GM18517 (cell line): ENCODE measurements around the gene TNFRSF25.

ENCODE experiments used
- ATAC-seq: cut with Tn5 transposase; IDR thresholded peaks from one replicate; pipeline ENCODE4 v1.9.1; 2021; ENCODE audit warnings: mild to moderate bottlenecking, moderate library complexity; ENCODE audit not compliant: unreplicated experiment

Gene TNFRSF25

DNA sequence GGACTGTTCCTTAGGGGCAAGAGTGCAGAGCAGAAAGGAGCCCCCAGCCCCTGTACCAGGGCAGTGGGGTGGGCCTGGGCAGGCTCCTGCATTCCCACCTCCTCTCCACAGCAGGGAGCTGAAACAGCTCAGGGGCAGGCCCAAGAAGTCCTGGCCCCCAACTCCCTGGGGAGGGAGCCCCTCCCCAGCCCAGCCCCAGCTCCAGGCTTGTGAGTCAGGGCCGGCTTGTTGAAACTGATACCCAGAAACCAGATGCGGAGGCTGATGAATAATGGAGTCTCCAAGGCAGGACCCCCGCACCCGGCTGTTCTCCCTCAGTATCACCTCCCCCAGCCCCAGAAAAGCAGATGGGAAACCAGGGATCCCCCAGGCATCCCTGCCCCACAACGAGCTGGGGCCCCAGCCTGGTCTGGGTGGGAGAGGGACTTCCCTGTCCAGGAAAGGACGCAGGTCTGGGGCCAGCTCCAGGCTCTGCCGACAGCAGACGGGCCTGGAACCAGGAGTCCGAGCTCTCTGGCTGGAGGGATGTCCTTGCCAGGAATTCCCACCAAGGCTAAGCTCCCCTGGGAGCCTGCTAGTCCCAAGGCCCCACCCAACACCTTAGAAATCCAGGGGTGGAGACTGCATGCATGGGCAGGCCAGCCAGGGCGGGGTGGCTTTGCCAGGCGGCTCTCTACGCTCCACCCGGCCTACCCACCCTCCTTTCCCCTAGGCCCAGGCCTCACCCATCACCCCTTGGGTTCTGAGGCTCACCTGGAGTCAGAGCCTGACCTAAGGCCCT, 22.8 kb upstream of the TNFRSF25 start:
- ATAC-seq: no peak

DNA sequence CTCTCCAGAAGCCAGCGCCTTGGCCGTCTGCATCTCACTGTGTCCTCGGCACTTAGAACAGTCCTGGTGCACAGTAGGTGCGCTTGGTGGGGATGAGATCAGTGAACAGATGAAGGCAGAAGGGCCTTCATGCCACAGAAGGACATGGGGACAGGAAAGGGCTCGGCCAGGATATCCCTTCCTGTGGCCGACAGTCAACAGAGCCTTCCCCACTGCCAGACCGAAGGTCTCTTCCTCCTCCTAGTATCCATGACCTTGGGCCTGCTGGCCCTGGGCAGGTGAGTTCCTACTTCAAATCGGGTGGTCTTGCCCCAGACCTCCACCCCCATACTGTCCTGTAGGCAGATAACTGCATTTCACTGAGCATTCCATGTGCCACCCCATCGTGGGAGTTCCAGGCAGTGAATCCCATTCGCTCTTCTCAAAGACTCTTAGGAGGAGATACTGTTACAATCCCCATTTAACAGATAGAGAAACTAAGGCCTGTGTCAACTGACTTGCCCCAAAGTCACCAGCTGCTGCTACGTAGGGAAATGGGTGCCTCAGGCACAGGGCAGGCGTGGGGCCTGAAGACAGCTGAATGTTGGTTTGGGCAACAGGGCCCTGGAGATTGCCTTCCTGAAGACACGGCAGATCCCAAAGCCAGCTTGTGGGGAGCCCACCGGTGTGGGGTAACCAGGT, 22.0 kb upstream of the TNFRSF25 start:
- ATAC-seq: no peak

DNA sequence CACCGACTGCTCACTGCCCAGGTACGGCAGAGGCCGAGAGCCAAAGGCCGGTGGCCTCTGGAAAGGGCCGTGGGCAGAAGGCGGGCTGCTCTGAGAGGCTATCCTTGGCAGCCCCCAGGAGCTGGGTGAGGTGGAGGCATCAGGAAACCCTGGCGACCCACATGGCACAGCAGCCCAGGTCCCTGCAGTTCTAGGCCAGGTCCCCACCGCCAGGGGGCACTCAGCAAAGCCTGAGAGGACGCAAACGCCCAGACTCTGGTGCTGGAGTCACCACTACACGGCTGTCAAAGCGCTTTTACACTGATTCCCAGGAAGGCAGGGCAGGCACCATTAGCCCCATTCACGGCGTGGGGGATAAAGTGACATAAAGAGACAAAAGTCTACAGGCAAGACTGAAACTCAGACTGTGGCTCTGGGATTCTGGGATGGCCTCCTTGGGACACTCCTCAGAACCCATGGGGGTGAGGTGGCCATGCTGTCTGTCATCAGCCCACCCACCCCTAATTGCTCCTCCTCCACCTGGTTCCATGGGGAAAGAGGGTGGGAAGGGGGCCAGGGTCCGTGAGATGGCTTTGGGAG, 20.5 kb upstream of the TNFRSF25 start:
- ATAC-seq: no peak

DNA sequence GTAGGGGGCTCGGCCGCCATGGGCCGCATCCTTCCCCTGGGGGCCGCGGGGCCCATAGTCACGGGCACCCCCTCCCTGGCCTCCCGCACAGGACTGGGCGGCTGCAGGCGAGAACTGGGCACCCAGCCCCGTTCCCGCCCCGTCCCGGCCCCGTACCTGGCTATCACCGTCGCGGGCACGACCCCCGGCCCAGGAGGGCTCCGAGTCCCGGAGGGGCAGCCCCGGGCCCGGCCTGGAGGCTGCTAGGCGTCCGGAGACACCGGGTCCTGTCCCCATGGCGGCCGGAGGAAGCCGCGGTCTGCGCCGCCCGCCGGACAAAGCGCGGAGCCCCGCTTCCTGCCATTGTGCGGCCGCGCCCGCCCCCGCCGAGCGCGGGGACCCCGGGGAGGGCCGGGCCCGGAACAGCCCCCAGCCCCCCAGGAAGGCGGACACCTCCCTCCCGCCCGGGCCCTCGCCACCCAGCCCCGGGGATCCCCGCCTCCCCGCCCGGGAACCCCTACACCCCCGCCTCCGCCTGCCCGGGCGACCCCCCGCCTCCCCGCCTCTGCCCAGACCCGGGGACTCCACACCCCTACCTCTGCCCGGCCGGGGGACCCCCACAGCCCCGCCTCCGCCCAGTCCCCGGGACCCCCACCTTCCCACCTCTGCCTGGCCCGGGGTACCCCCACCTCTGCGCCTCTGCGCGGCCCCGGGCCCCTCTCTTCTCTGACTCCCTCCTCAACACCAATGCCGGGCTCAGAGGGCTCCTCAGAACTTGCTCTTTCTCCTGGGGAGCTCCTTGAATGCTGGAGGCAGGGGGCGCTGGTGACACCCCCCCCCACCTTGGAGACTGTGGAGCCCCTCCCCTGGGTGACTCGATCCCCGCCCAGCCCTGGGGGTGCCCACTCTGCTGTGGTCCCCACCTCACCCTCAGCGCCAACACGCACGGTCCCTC, 19.5 kb upstream of the TNFRSF25 start:
- no peak for ATAC-seq

DNA sequence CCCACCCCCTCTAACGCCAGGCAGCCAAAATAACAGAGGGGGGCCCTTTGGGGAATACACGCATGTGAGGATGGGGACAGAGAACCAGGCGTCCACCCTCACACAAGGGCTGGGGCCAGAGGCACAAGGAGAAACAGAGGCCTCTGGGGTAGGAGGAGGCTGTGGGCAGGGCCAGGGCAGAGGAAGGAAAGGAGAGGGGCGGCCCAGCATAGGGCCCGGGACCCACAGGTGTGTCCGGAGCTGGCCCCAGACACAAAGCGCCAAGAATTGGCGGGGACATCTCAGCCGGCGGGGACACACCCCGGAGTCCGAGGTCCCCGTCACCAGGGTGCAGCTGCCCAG, 18.8 kb upstream of the TNFRSF25 start:
- ATAC-seq: no peak

DNA sequence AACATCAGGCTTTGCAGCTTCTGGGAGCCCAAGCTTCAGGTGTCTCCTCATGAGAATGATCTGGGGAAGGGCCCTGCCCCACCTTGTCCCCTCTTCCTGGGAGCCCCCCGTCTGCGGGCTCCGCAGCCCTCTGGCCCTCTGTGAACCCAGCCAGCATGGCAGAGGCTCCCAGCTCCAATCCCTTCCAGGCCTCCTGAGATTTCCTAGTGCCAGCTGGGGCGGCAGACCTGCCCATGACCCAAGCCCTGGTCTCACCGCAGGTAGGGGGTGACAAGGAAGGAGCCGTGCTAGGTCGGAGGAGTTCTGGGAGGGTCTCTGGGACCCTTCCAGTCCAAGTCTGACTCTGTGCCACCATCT, 17.8 kb upstream of the TNFRSF25 start:
- no peak for ATAC-seq

DNA sequence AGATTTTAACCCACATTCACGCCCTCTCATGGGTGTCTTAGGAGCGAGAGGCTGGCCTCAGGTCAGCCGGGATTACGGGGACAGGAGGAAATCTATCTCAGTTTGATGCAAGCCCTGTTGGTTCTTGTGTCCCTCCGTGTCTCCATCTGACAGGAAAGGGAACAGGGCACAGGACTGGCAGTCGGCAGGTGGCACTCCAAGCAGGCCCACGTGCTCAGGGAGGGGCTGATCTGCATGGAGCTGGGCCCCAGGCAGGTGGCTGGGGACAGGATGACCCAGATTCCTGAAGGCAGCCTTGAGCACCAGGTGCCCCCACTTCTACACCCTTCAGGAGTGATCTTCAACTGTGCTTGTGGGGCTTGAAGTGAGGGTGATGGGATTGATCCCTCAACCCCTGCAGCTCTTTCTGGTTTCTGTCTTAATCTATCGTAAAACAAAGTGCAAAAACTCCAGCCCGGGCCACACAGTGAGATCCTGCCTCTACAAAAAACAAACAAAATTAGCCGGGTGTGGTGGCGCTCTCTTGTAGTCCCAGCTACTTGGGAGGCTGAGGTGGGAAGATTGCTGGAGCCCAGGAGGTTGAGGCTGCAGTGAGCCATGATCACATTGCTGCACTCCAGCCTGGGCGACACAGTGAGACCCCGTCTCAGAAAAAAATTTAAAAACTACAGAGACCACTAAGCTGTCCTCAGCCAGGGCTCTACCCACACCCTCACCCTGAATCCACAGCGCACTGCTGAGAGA, 17.2 kb upstream of the TNFRSF25 start:
- no peak for ATAC-seq

DNA sequence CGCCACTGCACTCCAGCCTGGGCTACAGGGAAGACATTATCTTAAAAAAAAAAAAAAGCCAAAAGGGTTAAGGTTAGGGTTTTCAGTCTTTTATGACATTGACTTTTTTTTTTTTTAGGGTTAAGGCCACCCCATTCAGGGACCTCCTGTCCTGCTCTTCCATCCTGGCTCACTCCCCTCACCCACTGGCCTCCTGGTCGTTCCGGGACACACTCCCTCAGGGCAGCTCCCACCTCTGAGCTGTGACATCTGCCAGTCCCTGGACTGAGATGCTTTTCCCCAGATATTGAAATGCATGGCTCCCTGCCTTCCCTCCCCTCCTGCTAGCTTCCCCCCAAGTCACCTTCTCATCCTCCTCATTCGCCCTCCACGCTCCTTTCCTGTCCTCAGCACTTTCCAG, 15.8 kb upstream of the TNFRSF25 start:
- no peak for ATAC-seq

DNA sequence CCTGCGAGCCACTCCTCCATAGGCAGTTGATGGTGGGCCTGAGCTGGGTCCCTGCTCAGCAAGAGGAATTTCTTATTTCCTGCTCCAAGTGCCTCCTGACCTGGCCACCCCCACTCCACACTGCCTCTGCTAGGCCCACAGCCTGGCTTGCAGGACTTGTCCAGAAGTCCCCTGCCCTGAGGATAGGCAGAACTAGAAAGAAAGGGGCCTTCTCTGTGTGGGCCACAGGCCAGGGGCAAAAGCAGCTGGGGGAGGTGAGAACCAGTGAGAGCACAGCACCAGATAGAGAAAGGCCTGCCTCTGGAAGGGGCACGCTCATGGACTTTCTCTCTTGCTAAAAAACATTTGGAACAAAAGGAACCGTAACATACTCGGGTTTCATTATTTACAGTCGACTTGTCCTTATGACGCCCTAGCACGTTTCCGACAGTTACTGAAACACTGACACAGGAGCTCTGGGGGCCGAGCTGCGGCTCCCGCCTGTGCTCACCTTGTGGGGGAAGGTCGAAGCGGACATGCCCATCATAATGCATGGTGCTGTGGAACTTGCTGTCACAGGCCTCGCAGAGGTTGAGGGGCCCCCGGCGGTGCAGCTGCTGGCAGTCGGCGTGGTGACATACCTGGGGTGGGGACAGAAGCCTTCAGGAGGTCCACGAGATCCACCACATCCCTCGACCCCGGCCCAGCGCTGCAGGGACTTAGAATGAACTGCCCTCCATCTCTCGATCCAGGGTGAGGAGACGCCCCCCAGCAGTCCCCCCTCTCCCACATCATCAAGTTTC, 11.3 kb upstream of the TNFRSF25 start:
- ATAC-seq: no peak

DNA sequence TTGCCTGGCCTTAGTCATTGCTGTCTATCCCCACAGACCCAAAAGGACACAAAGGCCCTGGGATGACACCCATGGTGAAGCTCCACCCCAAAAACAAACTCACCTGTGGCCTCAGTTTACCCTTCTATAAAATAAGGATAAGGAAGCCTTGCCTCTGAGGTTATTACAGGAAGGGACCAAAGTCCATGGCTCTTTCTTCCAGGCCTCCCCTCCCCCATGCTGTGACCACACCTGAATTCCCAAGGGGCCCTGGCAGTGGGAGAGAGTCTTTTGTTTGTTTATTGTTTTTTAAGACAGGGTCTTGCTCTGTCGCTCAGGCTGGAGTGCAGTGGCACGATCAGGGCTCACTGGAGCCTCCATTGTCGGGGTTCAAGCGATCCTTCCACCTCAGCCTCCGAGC, 10.5 kb upstream of the TNFRSF25 start:
- ATAC-seq: no peak

DNA sequence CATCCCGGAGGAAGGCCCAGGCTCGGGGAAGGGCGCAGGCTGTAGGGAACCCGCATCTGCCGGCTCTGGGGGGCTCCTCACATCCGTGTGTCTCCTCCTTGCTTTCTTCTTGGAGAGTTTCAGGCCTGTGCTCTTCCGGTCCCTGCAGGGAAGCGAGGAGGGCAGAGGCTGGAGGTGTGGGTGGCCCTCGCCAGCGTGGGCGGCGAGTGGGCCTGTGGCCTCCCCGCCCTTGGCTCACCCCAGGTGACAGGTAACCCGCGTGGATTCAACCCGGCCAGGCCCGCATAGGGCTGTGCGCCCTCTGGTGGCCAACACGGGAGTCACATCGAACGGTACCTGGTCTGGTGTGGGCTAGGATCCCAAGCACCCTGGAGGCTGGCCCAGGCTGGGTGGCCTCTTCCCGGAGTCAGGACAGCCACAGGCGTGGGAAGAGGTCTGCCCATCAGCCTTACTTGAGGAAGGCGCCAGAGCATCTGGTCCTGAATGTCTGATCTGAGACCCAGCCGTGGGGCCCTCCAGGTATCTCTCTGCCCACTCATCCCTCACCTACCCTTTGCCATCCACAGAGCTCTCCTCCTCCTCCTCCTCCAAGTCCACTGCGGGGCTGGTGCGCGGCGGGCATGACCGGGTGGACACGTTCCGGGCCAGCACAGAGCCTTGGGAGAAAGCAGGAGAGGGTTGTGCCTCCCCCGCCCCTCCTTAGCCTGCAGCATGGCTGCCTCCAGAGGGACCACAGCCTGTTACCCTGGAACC, 9.6 kb upstream of the TNFRSF25 start:
- no peak for ATAC-seq

DNA sequence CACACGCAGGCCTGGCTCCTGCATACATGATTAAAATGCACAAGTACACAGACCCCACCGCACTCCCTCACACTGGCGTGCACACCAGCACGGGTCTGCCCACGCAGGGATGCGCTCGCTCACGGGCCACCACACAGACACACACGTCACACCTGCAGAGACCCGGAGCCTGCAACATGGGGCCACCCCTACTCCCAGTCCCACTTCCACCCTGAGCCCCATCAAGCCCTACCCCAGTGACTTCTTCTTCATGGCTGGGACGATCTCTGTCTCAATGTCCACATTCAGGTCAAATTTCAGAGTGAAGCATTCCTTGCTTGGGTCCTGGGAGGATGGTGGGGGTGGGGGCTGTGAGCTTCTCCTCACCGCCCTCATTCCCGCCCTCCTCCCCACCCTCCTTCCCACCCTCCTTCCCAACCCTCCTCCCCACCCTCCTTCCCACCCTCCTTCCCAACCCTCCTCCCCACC, 8.9 kb upstream of the TNFRSF25 start:
- no peak for ATAC-seq

DNA sequence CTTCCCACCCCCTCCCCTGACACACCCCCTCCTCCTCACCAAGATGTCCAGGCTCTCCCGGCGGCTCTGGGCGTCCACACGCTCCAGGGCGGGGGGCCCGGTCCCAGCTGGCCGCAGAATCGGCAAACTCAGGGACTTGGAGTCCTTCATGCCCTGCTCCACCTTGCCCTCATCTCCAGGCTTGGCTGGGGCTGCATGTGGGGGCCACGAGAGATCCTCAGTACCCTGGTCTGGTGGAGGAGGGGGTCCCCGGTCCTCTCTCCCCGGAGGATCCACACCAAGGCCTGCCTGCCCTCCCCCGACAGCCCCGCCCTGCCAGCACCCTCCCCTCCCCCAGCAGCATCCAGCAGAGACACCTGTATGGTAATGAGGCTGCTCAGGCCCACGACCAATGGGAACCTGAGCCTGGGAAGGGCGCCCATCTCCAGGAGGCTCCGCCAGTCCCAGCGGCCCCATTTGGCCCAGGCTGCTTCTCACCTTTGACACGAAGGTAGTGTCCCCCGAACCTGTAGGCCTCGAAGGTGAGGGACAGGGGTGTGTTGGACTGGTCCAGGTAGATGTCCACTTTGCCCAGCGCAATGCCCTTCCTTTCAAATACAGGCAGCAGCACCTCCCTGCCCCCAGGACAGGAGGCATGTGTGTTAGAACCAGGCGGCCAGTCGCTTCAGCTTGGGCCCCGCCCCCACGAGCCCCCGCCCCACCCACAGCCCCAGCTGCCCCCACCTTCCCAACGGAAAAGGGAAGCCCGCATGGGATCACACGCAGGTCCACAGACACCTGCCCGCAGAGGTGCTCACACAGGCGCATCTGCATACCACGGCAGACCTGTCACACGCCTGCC, 8.2 kb upstream of the TNFRSF25 start:
- no peak for ATAC-seq

DNA sequence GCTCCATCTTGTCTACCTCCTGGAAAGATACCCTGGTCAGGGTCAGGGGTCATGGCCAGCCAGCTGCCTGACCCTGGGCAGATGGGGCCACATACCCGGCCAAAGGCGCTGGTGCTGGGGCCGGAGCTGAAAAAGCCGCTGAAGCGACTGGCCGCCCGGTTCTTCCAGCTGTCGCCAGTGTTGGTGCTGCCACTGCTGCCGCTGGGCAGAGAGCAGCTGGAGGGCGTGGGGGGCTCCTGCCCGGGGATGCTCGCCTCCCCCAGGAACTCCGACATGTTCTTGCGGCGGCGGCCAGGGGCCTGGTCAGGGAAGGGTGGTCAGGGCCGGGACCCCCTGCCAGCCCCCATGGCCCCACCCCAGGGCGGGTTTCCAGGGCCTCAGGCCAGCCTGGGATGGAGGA, 7.2 kb upstream of the TNFRSF25 start:
- no peak for ATAC-seq

DNA sequence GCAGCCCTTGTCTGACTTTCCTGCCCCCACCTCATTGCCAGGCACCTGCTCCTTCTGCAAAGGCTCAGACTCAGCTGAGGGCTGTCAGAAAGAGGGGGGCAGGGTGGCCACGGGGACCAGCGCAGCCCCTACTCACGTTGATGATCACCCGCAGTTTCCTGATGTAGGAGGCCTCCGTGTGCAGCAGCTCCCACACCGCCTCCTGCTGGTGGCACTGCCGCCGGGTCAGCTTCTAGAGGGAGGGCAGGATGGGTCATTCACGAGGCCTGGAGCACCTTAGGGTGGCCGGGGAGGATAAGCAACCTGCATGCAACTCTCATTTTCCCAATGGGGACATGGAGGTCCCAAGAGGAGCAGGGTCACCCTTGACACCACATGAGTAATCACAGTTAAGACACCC, 6.4 kb upstream of the TNFRSF25 start:
- ATAC-seq: no peak

DNA sequence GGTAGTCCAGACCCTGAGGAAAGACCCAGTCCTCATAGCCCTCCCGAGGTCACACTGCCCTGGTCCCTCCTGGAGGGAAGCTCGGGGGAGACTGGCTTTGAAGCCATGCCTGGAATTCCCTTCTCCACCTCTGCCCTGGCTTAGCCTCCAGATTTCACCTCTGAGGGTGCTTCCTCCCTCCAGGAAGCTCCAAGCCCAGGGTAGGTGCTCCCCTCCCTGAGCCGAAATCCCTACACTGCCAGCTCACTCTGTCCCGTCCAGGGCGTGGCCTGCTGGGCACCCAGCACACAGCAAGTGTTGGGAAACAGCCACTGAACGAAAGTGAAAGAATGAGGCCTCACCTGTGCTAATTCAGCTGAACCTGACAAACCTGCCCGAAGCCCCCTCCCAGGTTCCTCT, 6.0 kb upstream of the TNFRSF25 start:
- ATAC-seq: no peak

DNA sequence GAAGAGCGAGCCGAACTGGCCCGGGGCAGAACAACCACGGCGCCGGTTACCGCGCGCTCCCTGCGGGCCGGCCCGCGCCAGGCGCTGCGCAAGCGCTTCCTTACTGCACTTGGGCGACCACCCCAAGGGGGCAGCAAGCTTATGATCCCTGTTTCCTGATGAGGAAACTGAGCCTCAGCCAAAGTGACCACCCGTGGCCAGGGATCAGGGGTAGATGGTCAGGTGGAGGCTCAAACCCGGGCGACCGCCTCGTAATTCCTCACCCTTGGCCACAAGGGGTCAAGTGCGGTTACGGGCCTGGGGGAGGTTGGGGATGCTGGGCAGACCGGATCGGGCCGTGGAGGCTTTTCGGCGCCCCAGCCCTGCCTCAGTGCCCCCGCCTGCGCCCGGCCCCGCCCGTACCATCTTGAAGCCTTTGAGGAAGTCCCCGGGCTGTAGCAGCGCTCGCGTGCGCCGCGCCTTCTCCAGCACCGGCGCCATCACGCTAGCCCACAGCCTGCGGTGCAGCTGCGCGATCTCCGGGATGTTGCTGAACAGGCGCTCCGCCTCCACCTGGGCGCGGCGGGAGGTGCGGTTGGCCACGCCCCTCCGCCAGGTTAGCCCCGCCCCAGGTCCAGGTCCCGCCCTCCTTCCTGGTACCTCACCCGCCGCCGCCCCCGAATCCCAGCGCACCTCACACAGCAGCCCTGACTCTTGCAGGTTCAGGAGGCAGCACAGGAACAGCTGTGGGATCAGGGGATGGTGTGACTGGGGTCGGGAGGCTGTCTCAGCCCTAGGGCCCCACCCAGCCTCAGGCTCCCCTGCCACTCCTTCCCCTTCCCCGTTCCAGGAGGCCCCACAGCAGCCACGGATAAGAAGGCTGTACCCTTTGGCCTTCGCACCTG, 5.4 kb upstream of the TNFRSF25 start:
- ATAC-seq: no peak
